ENCODE results near the gene OTOGL.

GRCh38 chr12:80325167-80325959 is 226.0 kb downstream of the OTOGL start:
- no peak for TF ChIP-seq CTCF (IDR thresholded peaks at IDR 0.05; ENCODE audit: poor library complexity, severe bottlenecking)
- no peak for TF ChIP-seq MXI1 (conservative IDR thresholded peaks at IDR 0.05; ENCODE audit: poor library complexity, severe bottlenecking)
- TF ChIP-seq REST (IDR thresholded peaks at IDR 0.05; ENCODE audit: borderline replicate concordance), result no peak
- TF ChIP-seq SMC3 (conservative IDR thresholded peaks at IDR 0.05; ENCODE audit: poor library complexity), result no peak

Data from neural cell (in vitro differentiated cells).